ENCODE measurements around the gene COA6. TPM values are rescaled to one million over a fixed set of nuclear protein-coding genes. Genes with fewer than 3 reads are reported as not detected.
"Not testable (repeated sequence)": the region's sequence is repeated elsewhere in the genome, so short reads cannot be mapped to it uniquely, and the experiment has no call there.

COA6 gene
- total RNA-seq, 1 experiment from 2014 or later: 34.1 TPM

- H3K9ac ChIP-seq (ENCODE audit: low read length); POLR2A ChIA-PET; H3K9me2 ChIP-seq (ENCODE audit: insufficient read depth); RAD21 ChIA-PET (ENCODE audit: low non-redundant PET in 1 of 2, low total read pairs in 2 of 2, uncharacterized antibody in 2 of 2, unreplicated experiment in 2 of 2); H3K27me3 ChIP-seq (ENCODE audit: insufficient read depth, low read length); CTCF ChIA-PET; H3K4me3 ChIP-seq (replicated peaks in 1 of 2; ENCODE audit: low read depth in 1 of 2, low read length in 2 of 2); H4K20me1 ChIP-seq (ENCODE audit: insufficient read depth); H3K27ac ChIP-seq (ENCODE audit: low read depth, low read length); H3K4me2 ChIP-seq (ENCODE audit: low read length); H3K4me1 ChIP-seq (ENCODE audit: control insufficient read depth in 1 of 2, insufficient read depth in 2 of 2, low read length in 2 of 2); H2AFZ ChIP-seq (ENCODE audit: low read depth, low read length, poor library complexity, severe bottlenecking); H3K9me3 ChIP-seq (ENCODE audit: control insufficient read depth in 1 of 2, insufficient read depth in 1 of 2, low read depth in 1 of 2, low read length in 2 of 2); BruUV-seq (replicated peaks); DNase-seq (ENCODE audit: low read depth, low spot score); ATAC-seq; intact Hi-C loops (cut with micrococcal nuclease): not testable (repeated sequence)
- TF ChIP-seq CTCF (IDR thresholded peaks at IDR 0.05 in 2 of 3, conservative IDR thresholded peaks at IDR 0.05 in 1 of 3; ENCODE audit: borderline replicate concordance in 1 of 3, insufficient read depth in 1 of 3, low read depth in 2 of 3, low read length in 2 of 3): 0 out of 6 replicates have a peak, but pooled peaks of 1 of the 3 experiments have one; percentile 14
- Histone ChIP-seq H3K36me3 (ENCODE audit: control insufficient read depth in 1 of 2, insufficient read depth in 2 of 2, low read length in 2 of 2) (peaks cover 5 to 21% of the 10 kb centered on the region in 2 experiments; a peak in 3 of 4 replicates), H3K79me2 (ENCODE audit: insufficient read depth, low read length) (peaks cover 19% of the 10 kb centered on the region)
Measured at GRCh38 chr1:234379591-234380109, 6.4 kb downstream of the COA6 start.

GRCh38 chr1:234381699-234382555 is 8.7 kb downstream of the COA6 start:
- DNase-seq (ENCODE audit: low read depth, low spot score) (no peak), ATAC-seq (no peak)
- POLR2A ChIA-PET: no interaction called here
- no peak overlapping the region for H3K9ac ChIP-seq (ENCODE audit: low read length)
- H3K4me2 ChIP-seq (ENCODE audit: low read length): no peak overlapping the region
- RAD21 ChIA-PET (ENCODE audit: low non-redundant PET in 1 of 2, low total read pairs in 2 of 2, uncharacterized antibody in 2 of 2, unreplicated experiment in 2 of 2): no interaction called here
- no peak overlapping the region for H2AFZ ChIP-seq (ENCODE audit: low read depth, low read length, poor library complexity, severe bottlenecking)
- no peak overlapping the region for H3K27ac ChIP-seq (ENCODE audit: low read depth, low read length)
- H3K79me2 ChIP-seq (ENCODE audit: insufficient read depth, low read length): peaks cover 17% of the 10 kb centered on the region
- H3K4me3 ChIP-seq (replicated peaks in 1 of 2; ENCODE audit: low read depth in 1 of 2, low read length in 2 of 2): no peak overlapping the region
- H3K9me3 ChIP-seq (ENCODE audit: control insufficient read depth in 1 of 2, insufficient read depth in 1 of 2, low read depth in 1 of 2, low read length in 2 of 2): no peaks in the 10 kb centered on the region
- no peaks in the 10 kb centered on the region for H3K4me1 ChIP-seq (ENCODE audit: control insufficient read depth in 1 of 2, insufficient read depth in 2 of 2, low read length in 2 of 2)
- intact Hi-C loops (cut with micrococcal nuclease): no loop called here
- peaks cover 0 to 16% of the 10 kb centered on the region in 2 experiments; a peak in 3 of 4 replicates for H3K36me3 ChIP-seq (ENCODE audit: control insufficient read depth in 1 of 2, insufficient read depth in 2 of 2, low read length in 2 of 2)
- CTCF ChIA-PET: no interaction called here
- TF ChIP-seq RAD21 (IDR thresholded peaks at IDR 0.05; ENCODE audit: low read depth): no peak
- TF ChIP-seq EZH2phosphoT487 (IDR thresholded peaks at IDR 0.05; ENCODE audit: borderline replicate concordance): no peak
- TF ChIP-seq SRF (IDR thresholded peaks at IDR 0.05; ENCODE audit: low read depth): no peak
- TF ChIP-seq REST (IDR thresholded peaks at IDR 0.05; ENCODE audit: low read depth): no peak
- no peak for TF ChIP-seq CBX3 (IDR thresholded peaks at IDR 0.05; ENCODE audit: low read depth)
- TF ChIP-seq SIN3A (IDR thresholded peaks at IDR 0.05; ENCODE audit: low read depth): no peak
- TF ChIP-seq CEBPB (IDR thresholded peaks at IDR 0.05; ENCODE audit: low read depth): no peak
- TF ChIP-seq CTCF (IDR thresholded peaks at IDR 0.05 in 2 of 3, conservative IDR thresholded peaks at IDR 0.05 in 1 of 3; ENCODE audit: borderline replicate concordance in 1 of 3, insufficient read depth in 1 of 3, low read depth in 2 of 3, low read length in 2 of 3): no peak
- H4K20me1 ChIP-seq (ENCODE audit: insufficient read depth): no peaks in the 10 kb centered on the region
- H3K27me3 ChIP-seq (ENCODE audit: insufficient read depth, low read length): no peaks in the 10 kb centered on the region
- no TSS peak for BruUV-seq (replicated peaks)
- H3K9me2 ChIP-seq (ENCODE audit: insufficient read depth): no peaks in the 10 kb centered on the region
